GM19240 (cell line): ENCODE measurements around the gene CNTN5.

Source experiments
- DNase-seq: peaks from one replicate; pipeline ENCODE4 v3.0.0; 2011; ENCODE audit warnings: low spot score; ENCODE audit not compliant: insufficient read length

Gene CNTN5

GRCh38 chr11:99893811-99894210 lies 873.1 kb downstream of the CNTN5 start:
- no peak for DNase-seq

GRCh38 chr11:99901175-99901574 lies 880.4 kb downstream of the CNTN5 start:
- DNase-seq: no peak

GRCh38 chr11:99911116-99911515 lies 890.4 kb downstream of the CNTN5 start:
- DNase-seq: no peak

- no peak for DNase-seq
These were observed 895.3 kb downstream of the CNTN5 start for GRCh38 chr11:99916078-99916477.

- no peak for DNase-seq
These were observed 898.0 kb downstream of the CNTN5 start for GRCh38 chr11:99918761-99919160.

- DNase-seq: no peak
These were observed 900.2 kb downstream of the CNTN5 start for GRCh38 chr11:99920956-99921355.

- no peak for DNase-seq
These were observed 905.2 kb downstream of the CNTN5 start for GRCh38 chr11:99925968-99926367.

- DNase-seq: no peak
These were observed 911.9 kb downstream of the CNTN5 start for GRCh38 chr11:99932684-99933083.

- DNase-seq: no peak
These were observed 913.3 kb downstream of the CNTN5 start for GRCh38 chr11:99934008-99934407.

GRCh38 chr11:99937330-99937729 lies 916.6 kb downstream of the CNTN5 start:
- DNase-seq: no peak

GRCh38 chr11:99952816-99953215 lies 932.1 kb downstream of the CNTN5 start:
- no peak for DNase-seq

- DNase-seq: no peak
These were observed 939.8 kb downstream of the CNTN5 start for GRCh38 chr11:99960536-99960935.

GRCh38 chr11:99968336-99968735 lies 947.6 kb downstream of the CNTN5 start:
- no peak for DNase-seq

GRCh38 chr11:99973993-99974392 lies 953.2 kb downstream of the CNTN5 start:
- DNase-seq: no peak

GRCh38 chr11:99979042-99979441 lies 958.3 kb downstream of the CNTN5 start:
- DNase-seq: no peak

- DNase-seq: no peak
These were observed 967.2 kb downstream of the CNTN5 start for GRCh38 chr11:99987821-99988470.

- DNase-seq: no peak
These were observed 967.7 kb downstream of the CNTN5 start for GRCh38 chr11:99988471-99988837.

GRCh38 chr11:100003985-100004384 lies 983.2 kb downstream of the CNTN5 start:
- DNase-seq: no peak

GRCh38 chr11:100004541-100004940 lies 983.8 kb downstream of the CNTN5 start:
- DNase-seq: no peak

- no peak for DNase-seq
These were observed 987.7 kb downstream of the CNTN5 start for GRCh38 chr11:100008417-100008816.

- no peak for DNase-seq
These were observed 989.0 kb downstream of the CNTN5 start for GRCh38 chr11:100009728-100010127.

- no peak for DNase-seq
These were observed 989.6 kb downstream of the CNTN5 start for GRCh38 chr11:100010393-100010792.

- no peak for DNase-seq
These were observed 990.9 kb downstream of the CNTN5 start for GRCh38 chr11:100011697-100012096.

GRCh38 chr11:100013011-100013410 lies 992.3 kb downstream of the CNTN5 start:
- no peak for DNase-seq
